H9 (cell line): Measurements from ENCODE around the gene ANK2. TPM values are rescaled to one million over a fixed set of nuclear protein-coding genes. Genes with fewer than 3 reads are reported as not detected.

Source experiments
- DNase-seq: peaks from one replicate; pipeline ENCODE4 v3.0.0-alpha.2; 2017
- H2AFZ ChIP-seq: one replicate; pipeline ENCODE4 v1.6.1; 2013; ENCODE audit warnings: mild to moderate bottlenecking, low read length, control low read depth, moderate library complexity
- H2AK5ac ChIP-seq: 2 replicates; pipeline ENCODE4 v1.6.1; 2013; ENCODE audit warnings: low read length, control low read depth, mixed read lengths; ENCODE audit not compliant: insufficient read length
- H2BK120ac ChIP-seq: one replicate; pipeline ENCODE4 v1.6.1; 2013; ENCODE audit warnings: low read depth, mild to moderate bottlenecking, low read length, control low read depth, inconsistent platforms; ENCODE audit not compliant: poor library complexity, severe bottlenecking
- H2BK12ac ChIP-seq: 2 replicates; pipeline ENCODE4 v1.6.1; 2013; ENCODE audit warnings: low read length, control low read depth, mixed read lengths, low read depth; ENCODE audit not compliant: insufficient read length
- H2BK15ac ChIP-seq: 2 replicates; pipeline ENCODE4 v1.6.1; 2013; ENCODE audit warnings: low read depth, low read length, control low read depth
- H2BK20ac ChIP-seq: one replicate; pipeline ENCODE4 v1.6.1; 2013; ENCODE audit warnings: low read depth, mild to moderate bottlenecking, low read length, control low read depth, inconsistent platforms; ENCODE audit not compliant: poor library complexity, severe bottlenecking
- H2BK5ac ChIP-seq: 2 replicates; pipeline ENCODE4 v1.6.1; 2013; ENCODE audit warnings: low read length, control low read depth, mixed read lengths; ENCODE audit not compliant: insufficient read length
- H3K14ac ChIP-seq: 2 replicates; pipeline ENCODE4 v1.6.1; 2013; ENCODE audit warnings: low read length, control low read depth; ENCODE audit not compliant: insufficient read depth
- H3K18ac ChIP-seq: 2 replicates; pipeline ENCODE4 v1.6.1; 2013; ENCODE audit warnings: low read depth, mild to moderate bottlenecking, mixed read lengths, low read length, control low read depth; ENCODE audit not compliant: insufficient read length
- H3K23ac ChIP-seq: 2 replicates; pipeline ENCODE4 v1.6.1; 2013; ENCODE audit warnings: low read length, control low read depth, mixed read lengths, low read depth; ENCODE audit not compliant: insufficient read length
- H3K23me2 ChIP-seq: 2 replicates; pipeline ENCODE4 v1.6.1; 2013; ENCODE audit warnings: low read depth, mild to moderate bottlenecking, mixed read lengths, low read length, control low read depth; ENCODE audit not compliant: insufficient read length, poor library complexity, severe bottlenecking
- H3K27ac ChIP-seq: 2 replicates; pipeline ENCODE4 v1.5.1; 2013; ENCODE audit warnings: low read length, control low read depth, mixed read lengths, low read depth; ENCODE audit not compliant: insufficient read length
- H3K27me3 ChIP-seq: 2 replicates; pipeline ENCODE4 v1.6.1; 2013; ENCODE audit warnings: low read length, control low read depth, inconsistent platforms; ENCODE audit not compliant: insufficient read depth
- H3K4ac ChIP-seq: 2 replicates; pipeline ENCODE4 v1.6.1; 2013; ENCODE audit warnings: low read depth, mild to moderate bottlenecking, control low read depth, inconsistent platforms, low read length, moderate library complexity
- H3K4me1 ChIP-seq: 2 replicates; pipeline ENCODE4 v1.6.1; 2013; ENCODE audit warnings: low read length, control low read depth, inconsistent platforms; ENCODE audit not compliant: insufficient read depth
- H3K4me2 ChIP-seq: 2 replicates; pipeline ENCODE4 v1.6.1; 2013; ENCODE audit warnings: low read length, control low read depth, mixed read lengths; ENCODE audit not compliant: insufficient read length, insufficient read depth
- H3K56ac ChIP-seq: 2 replicates; pipeline ENCODE4 v1.6.1; 2013; ENCODE audit warnings: low read depth, mild to moderate bottlenecking, mixed read lengths, low read length, control low read depth; ENCODE audit not compliant: insufficient read length
- H3K79me1 ChIP-seq: 2 replicates; pipeline ENCODE4 v1.6.1; 2013; ENCODE audit warnings: low read depth, mild to moderate bottlenecking, moderate library complexity, low read length, control low read depth, inconsistent platforms; ENCODE audit not compliant: insufficient read depth, poor library complexity, severe bottlenecking
- H3K79me2 ChIP-seq: 2 replicates; pipeline ENCODE4 v1.6.1; 2013; ENCODE audit warnings: low read length, control low read depth, inconsistent platforms; ENCODE audit not compliant: insufficient read depth
- H3K9ac ChIP-seq: 2 replicates; pipeline ENCODE4 v1.6.1; 2013; ENCODE audit warnings: low read length, control low read depth, mixed read lengths; ENCODE audit not compliant: insufficient read length; ENCODE audit errors: extremely low read depth
- H3K9me3 ChIP-seq: one replicate; pipeline ENCODE4 v1.6.1; 2013; ENCODE audit warnings: low read depth, low read length, inconsistent platforms; ENCODE audit not compliant: control insufficient read depth
- H3T11ph ChIP-seq: one replicate; pipeline ENCODE4 v1.6.1; 2013; ENCODE audit warnings: mild to moderate bottlenecking, low read length, control low read depth, inconsistent platforms
- H4K20me1 ChIP-seq: one replicate; pipeline ENCODE4 v1.6.1; 2013; ENCODE audit not compliant: control insufficient read depth, insufficient read length, insufficient read depth
- H4K5ac ChIP-seq: 2 replicates; pipeline ENCODE4 v1.6.1; 2013; ENCODE audit warnings: low read depth, mild to moderate bottlenecking, mixed read lengths, low read length, control low read depth; ENCODE audit not compliant: insufficient read length
- H4K8ac ChIP-seq: replicated peaks from 2 replicates; pipeline ENCODE4 v1.6.1; 2013; ENCODE audit warnings: low read length, control low read depth, mixed read lengths, low read depth; ENCODE audit not compliant: insufficient read length
- H4K91ac ChIP-seq: 2 replicates; pipeline ENCODE4 v1.6.1; 2013; ENCODE audit warnings: low read depth, mild to moderate bottlenecking, moderate library complexity, mixed read lengths, low read length, control low read depth; ENCODE audit not compliant: insufficient read length
- H3K27ac Mint-ChIP-seq, 3 experiments: 2 replicates in 2 of 3; 3 replicates in 1 of 3; pipeline ENCODE4 v1.8.0; 2020 to 2021; ENCODE audit warnings: mixed read lengths in 3 of 3, mild to moderate bottlenecking in 1 of 3, moderate library complexity in 1 of 3
- H3K27me3 Mint-ChIP-seq: 2 replicates; pipeline ENCODE4 v1.8.0; 2021; ENCODE audit warnings: low read depth, mild to moderate bottlenecking, moderate library complexity, mixed read lengths
- H3K36me3 Mint-ChIP-seq, 3 experiments: 2 replicates in 2 of 3; 3 replicates in 1 of 3; pipeline ENCODE4 v1.8.0; 2020 to 2021; ENCODE audit warnings: low read depth in 3 of 3, mixed read lengths in 3 of 3; ENCODE audit not compliant: insufficient read depth in 1 of 3
- H3K4me1 Mint-ChIP-seq, 2 experiments: 2 replicates each; pipeline ENCODE4 v1.8.0; 2020; ENCODE audit warnings: mixed read lengths in 2 of 2
- H3K4me3 Mint-ChIP-seq, 2 experiments: 2 replicates in 1 of 2; 3 replicates in 1 of 2; pipeline ENCODE4 v1.8.0; 2020 to 2021; ENCODE audit warnings: mild to moderate bottlenecking in 2 of 2, mixed read lengths in 2 of 2, moderate library complexity in 1 of 2
- H3K9me3 Mint-ChIP-seq, 2 experiments: 2 replicates in 1 of 2; 3 replicates in 1 of 2; pipeline ENCODE4 v1.8.0; 2020; ENCODE audit warnings: mild to moderate bottlenecking in 2 of 2, mixed read lengths in 2 of 2, moderate library complexity in 1 of 2
- total RNA-seq: library from RNA; stranded (reverse); gene quantifications from 2 replicates; pipeline ENCODE4 v1.2.1, GENCODE V29; 2021
- TF ChIP-seq, protein P1 (sequence below): fragments of 200-600 bp; sonication (generic); conservative IDR thresholded peaks from 3 replicates; pipeline ENCODE4 v1.8.0; 2021; ENCODE audit warnings: antibody characterized with exemption, mild to moderate bottlenecking

Gene ANK2
- total RNA-seq, 1 experiment from 2014 or later: 36.8 TPM

DNA sequence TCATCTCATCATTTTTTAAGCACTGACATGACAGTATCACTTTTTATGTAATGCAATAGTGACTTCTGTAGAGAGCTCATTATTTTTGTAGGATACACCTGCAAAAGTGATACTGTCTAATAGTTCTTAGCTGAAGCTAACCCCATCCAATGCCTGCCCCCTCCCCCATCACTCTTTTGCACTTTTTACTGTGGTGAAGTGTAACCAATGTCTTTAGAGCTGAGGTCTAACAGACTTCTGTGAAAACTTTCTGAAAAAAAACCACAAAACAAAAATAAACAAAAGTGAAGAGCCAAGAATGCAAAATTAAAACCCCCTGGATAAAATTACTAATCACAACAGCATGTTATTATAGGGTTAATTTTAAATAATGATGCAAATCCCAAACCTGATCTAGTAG, 301.1 kb downstream of the ANK2 start:
- TF ChIP-seq, protein P1, sequence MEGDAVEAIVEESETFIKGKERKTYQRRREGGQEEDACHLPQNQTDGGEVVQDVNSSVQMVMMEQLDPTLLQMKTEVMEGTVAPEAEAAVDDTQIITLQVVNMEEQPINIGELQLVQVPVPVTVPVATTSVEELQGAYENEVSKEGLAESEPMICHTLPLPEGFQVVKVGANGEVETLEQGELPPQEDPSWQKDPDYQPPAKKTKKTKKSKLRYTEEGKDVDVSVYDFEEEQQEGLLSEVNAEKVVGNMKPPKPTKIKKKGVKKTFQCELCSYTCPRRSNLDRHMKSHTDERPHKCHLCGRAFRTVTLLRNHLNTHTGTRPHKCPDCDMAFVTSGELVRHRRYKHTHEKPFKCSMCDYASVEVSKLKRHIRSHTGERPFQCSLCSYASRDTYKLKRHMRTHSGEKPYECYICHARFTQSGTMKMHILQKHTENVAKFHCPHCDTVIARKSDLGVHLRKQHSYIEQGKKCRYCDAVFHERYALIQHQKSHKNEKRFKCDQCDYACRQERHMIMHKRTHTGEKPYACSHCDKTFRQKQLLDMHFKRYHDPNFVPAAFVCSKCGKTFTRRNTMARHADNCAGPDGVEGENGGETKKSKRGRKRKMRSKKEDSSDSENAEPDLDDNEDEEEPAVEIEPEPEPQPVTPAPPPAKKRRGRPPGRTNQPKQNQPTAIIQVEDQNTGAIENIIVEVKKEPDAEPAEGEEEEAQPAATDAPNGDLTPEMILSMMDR: no peak
- Histone ChIP-seq H2BK15ac (no peak overlapping the region), H3K18ac (no peak overlapping the region), H3K9me3 (no peaks in the 10 kb centered on the region), H2AFZ (no peak overlapping the region), H3K27me3 (no peaks in the 10 kb centered on the region), H3K4me1 (no peaks in the 10 kb centered on the region), H4K20me1 (no peaks in the 10 kb centered on the region), H3K79me1 (no peaks in the 10 kb centered on the region), H2AK5ac (no peak overlapping the region), H3K9ac (no peak overlapping the region), H2BK12ac (no peak overlapping the region), H2BK20ac (no peak overlapping the region), H3K27ac (no peak overlapping the region), H3K79me2 (no peaks in the 10 kb centered on the region), H4K8ac (no peak overlapping the region), H3K14ac (no peak overlapping the region), H3K56ac (no peak overlapping the region), H2BK5ac (no peak overlapping the region), H4K91ac (no peak overlapping the region), H3K4me2 (no peak overlapping the region), H3K4ac (no peak overlapping the region), H3T11ph (no peak overlapping the region), H2BK120ac (no peak overlapping the region), H4K5ac (no peak overlapping the region), H3K23ac (no peak overlapping the region), H3K23me2 (no peaks in the 10 kb centered on the region)
- no peaks in the 10 kb centered on the region for H3K27me3 Mint-ChIP-seq
- no peak for DNase-seq
- H3K9me3 Mint-ChIP-seq: peaks cover 0 to 3% of the 10 kb centered on the region in 2 experiments; a peak in 1 of 5 replicates
- H3K4me1 Mint-ChIP-seq: peaks cover 0 to 5% of the 10 kb centered on the region in 2 experiments; a peak in 1 of 4 replicates
- H3K27ac Mint-ChIP-seq: no peak overlapping the region
- no peak overlapping the region for H3K4me3 Mint-ChIP-seq
- H3K36me3 Mint-ChIP-seq: peaks cover 23 to 38% (median 32%) of the 10 kb centered on the region in 3 experiments
